ENCODE measurements around the gene CMSS1.

The CMSS1 gene

DNA sequence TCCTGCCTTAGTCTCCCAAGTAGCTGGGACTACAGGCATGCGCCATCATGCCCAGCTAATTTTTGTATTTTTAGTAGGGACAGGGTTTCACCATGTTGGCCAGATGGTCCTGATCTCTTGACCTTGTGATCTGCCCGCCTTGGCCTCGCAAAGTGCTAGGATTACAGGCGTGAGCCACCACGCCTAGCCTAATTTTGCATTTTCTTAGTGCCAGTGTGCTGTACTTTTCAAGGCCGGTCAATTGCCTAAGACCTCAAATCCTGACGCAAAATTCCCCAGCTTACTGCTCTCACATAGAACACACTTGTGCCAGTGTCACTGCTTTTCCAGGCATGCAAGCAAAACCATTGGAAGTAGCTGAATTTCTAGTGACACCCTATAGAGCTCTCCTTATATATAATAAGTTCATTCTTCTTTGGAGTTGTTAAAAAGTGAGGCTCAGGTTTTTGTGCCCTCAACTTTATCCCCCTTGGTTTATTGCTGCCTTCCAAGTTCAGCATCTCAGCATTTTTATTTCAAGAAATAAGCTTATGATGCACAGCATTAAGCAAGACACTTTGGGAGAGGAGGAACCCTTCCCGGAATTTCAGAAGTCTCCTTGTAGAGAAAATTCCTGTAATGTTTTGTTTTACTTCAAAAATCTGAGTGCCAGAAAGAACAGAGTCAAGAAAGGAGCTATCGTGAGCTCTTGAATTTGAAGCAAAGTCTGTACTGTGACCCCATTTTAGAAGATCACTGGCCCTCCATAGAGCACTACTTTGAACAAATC is 203.4 kb downstream of the CMSS1 start:
- ATAC-seq = no peak

DNA sequence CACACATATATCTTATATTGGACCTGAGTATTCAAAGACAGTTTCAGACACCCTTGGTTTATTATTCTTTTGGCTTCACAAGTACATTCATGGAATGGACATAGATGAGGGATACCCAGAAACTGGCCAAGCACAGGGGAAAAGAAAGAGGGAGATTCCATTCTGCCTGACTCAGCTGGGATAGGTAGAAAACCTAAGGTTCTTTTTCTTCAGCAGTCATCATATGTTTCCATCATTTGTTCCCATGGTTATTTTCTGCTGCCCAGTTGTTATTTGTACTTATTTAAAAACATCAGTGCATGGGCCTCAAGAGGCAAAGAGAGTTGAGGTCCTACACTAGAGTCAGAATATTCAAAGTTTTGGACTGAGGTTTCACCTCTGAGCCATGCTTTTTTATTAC is 204.8 kb downstream of the CMSS1 start:
- TF ChIP-seq TCF4 (CRISPR knock-in tag; IDR thresholded peaks at IDR 0.05; ENCODE audit: borderline replicate concordance) = no peak
- no peak for TF ChIP-seq ZC3H10 (CRISPR knock-in tag; IDR thresholded peaks at IDR 0.05)
- TF ChIP-seq ZFP3 (CRISPR knock-in tag; IDR thresholded peaks at IDR 0.05) = no peak
- TF ChIP-seq, protein P1, sequence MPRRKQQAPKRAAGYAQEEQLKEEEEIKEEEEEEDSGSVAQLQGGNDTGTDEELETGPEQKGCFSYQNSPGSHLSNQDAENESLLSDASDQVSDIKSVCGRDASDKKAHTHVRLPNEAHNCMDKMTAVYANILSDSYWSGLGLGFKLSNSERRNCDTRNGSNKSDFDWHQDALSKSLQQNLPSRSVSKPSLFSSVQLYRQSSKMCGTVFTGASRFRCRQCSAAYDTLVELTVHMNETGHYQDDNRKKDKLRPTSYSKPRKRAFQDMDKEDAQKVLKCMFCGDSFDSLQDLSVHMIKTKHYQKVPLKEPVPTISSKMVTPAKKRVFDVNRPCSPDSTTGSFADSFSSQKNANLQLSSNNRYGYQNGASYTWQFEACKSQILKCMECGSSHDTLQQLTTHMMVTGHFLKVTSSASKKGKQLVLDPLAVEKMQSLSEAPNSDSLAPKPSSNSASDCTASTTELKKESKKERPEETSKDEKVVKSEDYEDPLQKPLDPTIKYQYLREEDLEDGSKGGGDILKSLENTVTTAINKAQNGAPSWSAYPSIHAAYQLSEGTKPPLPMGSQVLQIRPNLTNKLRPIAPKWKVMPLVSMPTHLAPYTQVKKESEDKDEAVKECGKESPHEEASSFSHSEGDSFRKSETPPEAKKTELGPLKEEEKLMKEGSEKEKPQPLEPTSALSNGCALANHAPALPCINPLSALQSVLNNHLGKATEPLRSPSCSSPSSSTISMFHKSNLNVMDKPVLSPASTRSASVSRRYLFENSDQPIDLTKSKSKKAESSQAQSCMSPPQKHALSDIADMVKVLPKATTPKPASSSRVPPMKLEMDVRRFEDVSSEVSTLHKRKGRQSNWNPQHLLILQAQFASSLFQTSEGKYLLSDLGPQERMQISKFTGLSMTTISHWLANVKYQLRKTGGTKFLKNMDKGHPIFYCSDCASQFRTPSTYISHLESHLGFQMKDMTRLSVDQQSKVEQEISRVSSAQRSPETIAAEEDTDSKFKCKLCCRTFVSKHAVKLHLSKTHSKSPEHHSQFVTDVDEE (CRISPR knock-in tag; IDR thresholded peaks at IDR 0.05) = no peak
- TF ChIP-seq, protein P2, sequence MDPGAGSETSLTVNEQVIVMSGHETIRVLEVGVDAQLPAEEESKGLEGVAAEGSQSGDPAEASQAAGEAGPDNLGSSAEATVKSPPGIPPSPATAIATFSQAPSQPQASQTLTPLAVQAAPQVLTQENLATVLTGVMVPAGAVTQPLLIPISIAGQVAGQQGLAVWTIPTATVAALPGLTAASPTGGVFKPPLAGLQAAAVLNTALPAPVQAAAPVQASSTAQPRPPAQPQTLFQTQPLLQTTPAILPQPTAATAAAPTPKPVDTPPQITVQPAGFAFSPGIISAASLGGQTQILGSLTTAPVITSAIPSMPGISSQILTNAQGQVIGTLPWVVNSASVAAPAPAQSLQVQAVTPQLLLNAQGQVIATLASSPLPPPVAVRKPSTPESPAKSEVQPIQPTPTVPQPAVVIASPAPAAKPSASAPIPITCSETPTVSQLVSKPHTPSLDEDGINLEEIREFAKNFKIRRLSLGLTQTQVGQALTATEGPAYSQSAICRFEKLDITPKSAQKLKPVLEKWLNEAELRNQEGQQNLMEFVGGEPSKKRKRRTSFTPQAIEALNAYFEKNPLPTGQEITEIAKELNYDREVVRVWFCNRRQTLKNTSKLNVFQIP (CRISPR knock-in tag; IDR thresholded peaks at IDR 0.05; ENCODE audit: borderline replicate concordance, low read depth) = no peak
- no peak for TF ChIP-seq ISL1 (CRISPR knock-in tag; IDR thresholded peaks at IDR 0.05)
- TF ChIP-seq ZFP30 (CRISPR knock-in tag; IDR thresholded peaks at IDR 0.05) = no peak
- TF ChIP-seq GLIS3 (CRISPR knock-in tag; IDR thresholded peaks at IDR 0.05) = no peak
- no peak for TF ChIP-seq BACH2 (CRISPR knock-in tag; IDR thresholded peaks at IDR 0.05; ENCODE audit: borderline replicate concordance)
- TF ChIP-seq RARB (CRISPR knock-in tag; IDR thresholded peaks at IDR 0.05) = no peak
- TF ChIP-seq, protein P3, sequence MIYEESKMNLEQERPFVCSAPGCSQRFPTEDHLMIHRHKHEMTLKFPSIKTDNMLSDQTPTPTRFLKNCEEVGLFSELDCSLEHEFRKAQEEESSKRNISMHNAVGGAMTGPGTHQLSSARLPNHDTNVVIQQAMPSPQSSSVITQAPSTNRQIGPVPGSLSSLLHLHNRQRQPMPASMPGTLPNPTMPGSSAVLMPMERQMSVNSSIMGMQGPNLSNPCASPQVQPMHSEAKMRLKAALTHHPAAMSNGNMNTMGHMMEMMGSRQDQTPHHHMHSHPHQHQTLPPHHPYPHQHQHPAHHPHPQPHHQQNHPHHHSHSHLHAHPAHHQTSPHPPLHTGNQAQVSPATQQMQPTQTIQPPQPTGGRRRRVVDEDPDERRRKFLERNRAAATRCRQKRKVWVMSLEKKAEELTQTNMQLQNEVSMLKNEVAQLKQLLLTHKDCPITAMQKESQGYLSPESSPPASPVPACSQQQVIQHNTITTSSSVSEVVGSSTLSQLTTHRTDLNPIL (CRISPR knock-in tag; IDR thresholded peaks at IDR 0.05; ENCODE audit: low read depth) = no peak
- no peak for TF ChIP-seq PPARA (CRISPR knock-in tag; IDR thresholded peaks at IDR 0.05; ENCODE audit: borderline replicate concordance)
- TF ChIP-seq, protein P4, sequence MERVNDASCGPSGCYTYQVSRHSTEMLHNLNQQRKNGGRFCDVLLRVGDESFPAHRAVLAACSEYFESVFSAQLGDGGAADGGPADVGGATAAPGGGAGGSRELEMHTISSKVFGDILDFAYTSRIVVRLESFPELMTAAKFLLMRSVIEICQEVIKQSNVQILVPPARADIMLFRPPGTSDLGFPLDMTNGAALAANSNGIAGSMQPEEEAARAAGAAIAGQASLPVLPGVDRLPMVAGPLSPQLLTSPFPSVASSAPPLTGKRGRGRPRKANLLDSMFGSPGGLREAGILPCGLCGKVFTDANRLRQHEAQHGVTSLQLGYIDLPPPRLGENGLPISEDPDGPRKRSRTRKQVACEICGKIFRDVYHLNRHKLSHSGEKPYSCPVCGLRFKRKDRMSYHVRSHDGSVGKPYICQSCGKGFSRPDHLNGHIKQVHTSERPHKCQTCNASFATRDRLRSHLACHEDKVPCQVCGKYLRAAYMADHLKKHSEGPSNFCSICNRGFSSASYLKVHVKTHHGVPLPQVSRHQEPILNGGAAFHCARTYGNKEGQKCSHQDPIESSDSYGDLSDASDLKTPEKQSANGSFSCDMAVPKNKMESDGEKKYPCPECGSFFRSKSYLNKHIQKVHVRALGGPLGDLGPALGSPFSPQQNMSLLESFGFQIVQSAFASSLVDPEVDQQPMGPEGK (CRISPR knock-in tag; IDR thresholded peaks at IDR 0.05; ENCODE audit: borderline replicate concordance) = no peak
- no peak for TF ChIP-seq ZNF8 (CRISPR knock-in tag; IDR thresholded peaks at IDR 0.05)
- ATAC-seq = no peak

More for the DNA sequence above, 203.4 kb downstream of the CMSS1 start:
- TF ChIP-seq, protein P3 (CRISPR knock-in tag; IDR thresholded peaks at IDR 0.05; ENCODE audit: low read depth) = no peak
- no peak for TF ChIP-seq SNAI2 (CRISPR knock-in tag; IDR thresholded peaks at IDR 0.05)
- no peak for TF ChIP-seq BACH2 (CRISPR knock-in tag; IDR thresholded peaks at IDR 0.05; ENCODE audit: borderline replicate concordance)
- TF ChIP-seq, protein P4 (CRISPR knock-in tag; IDR thresholded peaks at IDR 0.05; ENCODE audit: borderline replicate concordance) = no peak
- no peak for TF ChIP-seq TOX (CRISPR knock-in tag; IDR thresholded peaks at IDR 0.05; ENCODE audit: borderline replicate concordance)
- TF ChIP-seq, protein P2 (CRISPR knock-in tag; IDR thresholded peaks at IDR 0.05; ENCODE audit: borderline replicate concordance, low read depth) = no peak
- TF ChIP-seq TCF4 (CRISPR knock-in tag; IDR thresholded peaks at IDR 0.05; ENCODE audit: borderline replicate concordance) = no peak
- TF ChIP-seq ARNTL (CRISPR knock-in tag; IDR thresholded peaks at IDR 0.05; ENCODE audit: borderline replicate concordance, low read depth) = no peak
- TF ChIP-seq ZFP30 (CRISPR knock-in tag; IDR thresholded peaks at IDR 0.05) = no peak
- TF ChIP-seq, protein P1 (CRISPR knock-in tag; IDR thresholded peaks at IDR 0.05) = no peak
- no peak for TF ChIP-seq ZFP3 (CRISPR knock-in tag; IDR thresholded peaks at IDR 0.05)

Measured in SK-N-SH treated with all-trans-retinoic acid at 6 μM for 48 hours (cell line).